ENCODE measurements around the gene WDR7. TPM values are rescaled to one million over a fixed set of nuclear protein-coding genes. Genes with fewer than 3 reads are reported as not detected.

WDR7 gene
- total RNA-seq, 2 donors from 2014 or later, result 19.7 to 29.0 TPM

- no peak overlapping the region for H3K4me3 ChIP-seq
- 81% methylated on average over 1 of the region's 1 CpG for WGBS
Observed at GRCh38 chr18:56955490-56955889, 304.3 kb downstream of the WDR7 start.

GRCh38 chr18:56959120-56959519, 308.0 kb downstream of the WDR7 start:
- no peak for TF ChIP-seq POLR2A (IDR thresholded peaks at IDR 0.05)
- TF ChIP-seq CTCF (IDR thresholded peaks at IDR 0.05), result no peak
- no peak for TF ChIP-seq POLR2AphosphoS5 (IDR thresholded peaks at IDR 0.05)
- Histone ChIP-seq H3K27me3 (replicated peaks; ENCODE audit: insufficient read depth) (no peaks in the 10 kb centered on the region), H3K9me3 (no peaks in the 10 kb centered on the region), H3K4me1 (replicated peaks) (no peaks in the 10 kb centered on the region), H3K4me3 (no peak overlapping the region), H3K27ac (no peak overlapping the region), H3K36me3 (no peaks in the 10 kb centered on the region)
- WGBS, result 87% methylated on average over 3 of the region's 3 CpGs
- DNase-seq (ENCODE audit: low spot score), result no peak
- intact Hi-C loops (cut with DNase I), result no loop called here

More at GRCh38 chr18:56955490-56955889, 304.3 kb downstream of the WDR7 start:
- TF ChIP-seq POLR2AphosphoS5 (IDR thresholded peaks at IDR 0.05) (no peak), CTCF (IDR thresholded peaks at IDR 0.05) (no peak), POLR2A (IDR thresholded peaks at IDR 0.05) (no peak)
- intact Hi-C loops (cut with DNase I), result no loop called here
- Histone ChIP-seq H3K36me3 (no peaks in the 10 kb centered on the region), H3K9me3 (no peaks in the 10 kb centered on the region), H3K4me1 (replicated peaks) (no peaks in the 10 kb centered on the region), H3K27ac (no peak overlapping the region), H3K27me3 (replicated peaks; ENCODE audit: insufficient read depth) (no peaks in the 10 kb centered on the region)
- DNase-seq (ENCODE audit: low spot score), result no peak

- Histone ChIP-seq H3K4me3 (no peak overlapping the region), H3K27ac (no peak overlapping the region), H3K27me3 (replicated peaks; ENCODE audit: insufficient read depth) (no peaks in the 10 kb centered on the region), H3K36me3 (no peaks in the 10 kb centered on the region), H3K4me1 (replicated peaks) (no peaks in the 10 kb centered on the region), H3K9me3 (no peaks in the 10 kb centered on the region)
- DNase-seq (ENCODE audit: low spot score), result no peak
- no peak for TF ChIP-seq CTCF (IDR thresholded peaks at IDR 0.05)
- no peak for TF ChIP-seq POLR2AphosphoS5 (IDR thresholded peaks at IDR 0.05)
- no peak for TF ChIP-seq POLR2A (IDR thresholded peaks at IDR 0.05)
- intact Hi-C loops (cut with DNase I), result no loop called here
- WGBS, result 84% methylated on average over 7 of the region's 7 CpGs
Observed at GRCh38 chr18:56962322-56962721, 311.2 kb downstream of the WDR7 start.

- TF ChIP-seq POLR2AphosphoS5 (IDR thresholded peaks at IDR 0.05) (no peak), CTCF (IDR thresholded peaks at IDR 0.05) (no peak), POLR2A (IDR thresholded peaks at IDR 0.05) (no peak)
- Histone ChIP-seq H3K27me3 (replicated peaks; ENCODE audit: insufficient read depth) (no peaks in the 10 kb centered on the region), H3K27ac (no peak overlapping the region), H3K4me3 (no peak overlapping the region), H3K9me3 (no peaks in the 10 kb centered on the region), H3K36me3 (no peaks in the 10 kb centered on the region), H3K4me1 (replicated peaks) (no peaks in the 10 kb centered on the region)
- DNase-seq (ENCODE audit: low spot score), result no peak
- intact Hi-C loops (cut with DNase I), result no loop called here
- 96% methylated on average over 3 of the region's 3 CpGs for WGBS
Observed at GRCh38 chr18:56967035-56967434, 315.9 kb downstream of the WDR7 start.

GRCh38 chr18:56973487-56973886, 322.3 kb downstream of the WDR7 start:
- H3K27ac ChIP-seq, result no peak overlapping the region
- H3K9me3 ChIP-seq, result no peaks in the 10 kb centered on the region
- no peak for TF ChIP-seq POLR2AphosphoS5 (IDR thresholded peaks at IDR 0.05)
- no peak for TF ChIP-seq POLR2A (IDR thresholded peaks at IDR 0.05)
- no peak for TF ChIP-seq CTCF (IDR thresholded peaks at IDR 0.05)
- no peaks in the 10 kb centered on the region for H3K27me3 ChIP-seq (replicated peaks; ENCODE audit: insufficient read depth)
- intact Hi-C loops (cut with DNase I), result no loop called here
- DNase-seq (ENCODE audit: low spot score), result no peak
- no peaks in the 10 kb centered on the region for H3K4me1 ChIP-seq (replicated peaks)
- 98% methylated on average over 2 of the region's 2 CpGs for WGBS
- no peak overlapping the region for H3K4me3 ChIP-seq
- no peaks in the 10 kb centered on the region for H3K36me3 ChIP-seq

Measured in prostate gland (tissue), 2 donors.